Keratinocyte (primary cell): Measurements from ENCODE around the gene MAGI1.

Source experiments
- EZH2 ChIP-seq: IDR thresholded peaks from one replicate; pipeline ENCODE4 v1.6.1; 2012; ENCODE audit warnings: inconsistent platforms, mild to moderate bottlenecking, low read length, moderate library complexity
- TF ChIP-seq, protein P1 (sequence below), 3 experiments: IDR thresholded peaks in 1 of 3; conservative IDR thresholded peaks in 1 of 3; optimal IDR thresholded peaks in 1 of 3; 2 replicates in 2 of 3; 3 replicates in 1 of 3; pipeline versions ENCODE3 to v1.5.1; 2011; ENCODE audit warnings: low read length in 3 of 3, mild to moderate bottlenecking in 3 of 3, moderate library complexity in 2 of 3, control low read depth in 1 of 3, inconsistent platforms in 1 of 3; ENCODE audit not compliant: insufficient read depth in 2 of 3; ENCODE audit errors: extremely low read depth in 1 of 3

DNA sequence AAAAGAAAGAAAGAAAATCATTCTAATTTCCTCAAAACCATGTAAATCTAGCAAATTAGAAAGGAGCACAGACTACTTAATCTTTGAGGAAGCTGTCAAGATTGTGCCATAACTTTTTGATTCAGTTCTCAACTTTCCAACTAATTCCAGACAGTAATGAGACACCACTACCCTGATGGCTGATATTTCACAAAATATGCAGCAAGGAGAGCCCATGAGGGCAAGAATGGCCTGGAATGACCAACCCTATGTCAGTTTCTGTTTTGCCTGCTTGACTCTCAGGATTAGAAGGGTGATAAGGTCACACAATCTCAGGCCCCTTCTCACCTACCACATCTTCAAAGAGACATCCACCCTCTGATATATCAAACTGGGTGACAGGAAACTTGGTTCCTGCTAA, 134.7 kb downstream of the MAGI1 start:
- TF ChIP-seq, protein P1, sequence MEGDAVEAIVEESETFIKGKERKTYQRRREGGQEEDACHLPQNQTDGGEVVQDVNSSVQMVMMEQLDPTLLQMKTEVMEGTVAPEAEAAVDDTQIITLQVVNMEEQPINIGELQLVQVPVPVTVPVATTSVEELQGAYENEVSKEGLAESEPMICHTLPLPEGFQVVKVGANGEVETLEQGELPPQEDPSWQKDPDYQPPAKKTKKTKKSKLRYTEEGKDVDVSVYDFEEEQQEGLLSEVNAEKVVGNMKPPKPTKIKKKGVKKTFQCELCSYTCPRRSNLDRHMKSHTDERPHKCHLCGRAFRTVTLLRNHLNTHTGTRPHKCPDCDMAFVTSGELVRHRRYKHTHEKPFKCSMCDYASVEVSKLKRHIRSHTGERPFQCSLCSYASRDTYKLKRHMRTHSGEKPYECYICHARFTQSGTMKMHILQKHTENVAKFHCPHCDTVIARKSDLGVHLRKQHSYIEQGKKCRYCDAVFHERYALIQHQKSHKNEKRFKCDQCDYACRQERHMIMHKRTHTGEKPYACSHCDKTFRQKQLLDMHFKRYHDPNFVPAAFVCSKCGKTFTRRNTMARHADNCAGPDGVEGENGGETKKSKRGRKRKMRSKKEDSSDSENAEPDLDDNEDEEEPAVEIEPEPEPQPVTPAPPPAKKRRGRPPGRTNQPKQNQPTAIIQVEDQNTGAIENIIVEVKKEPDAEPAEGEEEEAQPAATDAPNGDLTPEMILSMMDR (optimal IDR thresholded peaks at IDR 0.05 in 1 of 3, IDR thresholded peaks at IDR 0.05 in 1 of 3, conservative IDR thresholded peaks at IDR 0.05 in 1 of 3; ENCODE audit: extremely low read depth in 1 of 3, insufficient read depth in 2 of 3, low read length in 3 of 3): no peak
- TF ChIP-seq EZH2: no peak
